Measurements from ENCODE around the gene TMEM272. TPM values are rescaled to one million over a fixed set of nuclear protein-coding genes. Genes with fewer than 3 reads are reported as not detected.

The TMEM272 gene
- not detected in 2 replicates for total RNA-seq (2014; rRNA removed; shearing (Covaris generic))

GRCh38 chr13:51844862-51845573, at the start of gene TMEM272:
Gene TMEM272 (minus strand): TSS chr13:51845177. CDS start chr13:51838530, 6,647 bp downstream.

GRCh38 chr13:51861723-51862300, 16.8 kb upstream of the TMEM272 start, which contains the start of gene CCDC70:
Gene CCDC70 (plus strand): TSS chr13:51861969. CDS start chr13:51865412, 3,443 bp downstream.

GRCh38 chr13:51803422-51804294, 41.3 kb downstream of the TMEM272 start, which contains the start of gene DHRS12:
Gene DHRS12 (minus strand): TSS chr13:51804163. CDS start chr13:51799659, 4,504 bp downstream.

Other genes starting within 250 kb of the TMEM272 start
- 2.0 and 5.9 TPM in 2 replicates for gene DHRS12, start 41.0 kb downstream of the TMEM272 start, total RNA-seq (2014; rRNA removed; shearing (Covaris generic))
- not detected in 2 replicates for gene CCDC70, start 16.8 kb upstream of the TMEM272 start, total RNA-seq (2014; rRNA removed; shearing (Covaris generic))
- gene ATP7B, start 166.3 kb upstream of the TMEM272 start, total RNA-seq (2014; rRNA removed; shearing (Covaris generic)), result 1.6 and 4.3 TPM in 2 replicates
- gene ALG11, start 167.2 kb upstream of the TMEM272 start, total RNA-seq (2014; rRNA removed; shearing (Covaris generic)), result 15.0 and 20.5 TPM in 2 replicates
- 6.9 and 7.7 TPM in 2 replicates for gene UTP14C, start 179.5 kb upstream of the TMEM272 start, total RNA-seq (2014; rRNA removed; shearing (Covaris generic))

All from A375 (cell line).